GM21526 (cell line): ENCODE results near the gene STRA8.

ENCODE experiments used
- ATAC-seq: cut with Tn5 transposase; IDR thresholded peaks from one replicate; pipeline ENCODE4 v1.9.1; 2021; ENCODE audit warnings: moderate library complexity; ENCODE audit not compliant: unreplicated experiment, low FRiP score

The STRA8 gene

GRCh38 chr7:135299235-135299634 is 65.6 kb downstream of the STRA8 start:
- ATAC-seq = no peak

- ATAC-seq = no peak
Measured at GRCh38 chr7:135300913-135301765, 67.5 kb downstream of the STRA8 start.
